ENCODE measurements around the gene GPR84. TPM values are rescaled to one million over a fixed set of nuclear protein-coding genes. Genes with fewer than 3 reads are reported as not detected.

GPR84 gene
- total and polyA plus RNA-seq, 12 donors: 0.15 to 2.9 (median 0.32) TPM; not detected in 7

DNA sequence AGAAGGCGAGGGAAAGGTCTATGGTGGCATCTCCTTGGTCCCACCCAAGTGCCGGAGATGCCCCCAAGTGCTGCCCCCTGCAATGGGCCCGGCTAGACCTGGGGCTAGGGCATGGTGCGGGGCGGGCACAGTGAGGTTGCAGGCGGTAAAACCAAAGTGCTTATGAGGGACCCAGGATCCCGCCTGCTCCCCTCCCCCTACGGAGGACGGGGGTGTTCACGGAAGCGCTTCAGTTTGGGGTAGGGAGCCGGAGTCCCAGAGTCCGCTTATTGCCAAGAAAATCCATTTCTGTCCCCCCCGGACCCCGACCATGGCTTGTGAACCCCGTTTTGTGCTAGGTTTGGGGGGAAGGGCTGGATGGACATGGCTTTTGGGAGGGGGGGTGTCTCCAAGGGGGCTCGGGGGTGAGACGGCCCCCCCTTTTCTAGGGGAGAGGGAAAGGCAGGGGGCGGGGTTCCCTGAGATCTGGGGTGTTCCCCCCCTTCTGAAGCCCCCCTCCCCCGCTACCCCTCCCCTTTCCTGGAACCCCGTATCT, 5.4 kb upstream of the GPR84 start:
- Histone ChIP-seq H3K36me3 (peaks cover 0 to 28% (median 0%) of the 10 kb centered on the region in 9 donors), H3K4me1 (peaks cover 16 to 74% (median 53%) of the 10 kb centered on the region in 9 donors), H3K27me3 (no peaks in the 10 kb centered on the region), H3K4me3 (peak overlapping the region; percentile 18 to 60 (median 48)), H3K9me3 (no peaks in the 10 kb centered on the region), H3K27ac (peak overlapping the region in 8 of 10 donors; percentile 62 to 86 (median 76))
- TF ChIP-seq CTCF (IDR thresholded peaks at IDR 0.05): no peak
- DNase-seq: no peak
- 30 to 37% methylated on average over 17 to 21 of the region's 21 CpGs for WGBS, 2 donors
- intact Hi-C loops (cut with DNase I): loop anchor here (2.0 to 10.0 kb wide), 10 partner anchors 42 to 365 kb away; partner anchors contain the start of genes CBX5 (in 2 of the 10), HNRNPA1 (in 2 of the 10), COPZ1 (in 1 of the 10) and HOXC8 (in 1 of the 10)
- ATAC-seq: peak in 7 of 8 donors; percentile 3 to 31 (median 11)

- 22 to 27% methylated on average over 39 to 40 of the region's 40 CpGs for WGBS, 2 donors
- peak overlapping the region in 8 of 10 donors; percentile 62 to 86 (median 76) for H3K27ac ChIP-seq
- peak overlapping the region; percentile 18 to 60 (median 48) for H3K4me3 ChIP-seq
- H3K36me3 ChIP-seq: peaks cover 0 to 25% (median 0%) of the 10 kb centered on the region in 9 donors
- peak; percentile 62 to 90 (median 83) for TF ChIP-seq CTCF (IDR thresholded peaks at IDR 0.05)
- DNase-seq (peak; percentile 91 to 93), ATAC-seq (peak; percentile 59 to 85 (median 71))
- H3K9me3 ChIP-seq: no peaks in the 10 kb centered on the region
- peaks cover 11 to 74% (median 47%) of the 10 kb centered on the region in 9 donors for H3K4me1 ChIP-seq
- no peaks in the 10 kb centered on the region for H3K27me3 ChIP-seq
- intact Hi-C loops (cut with DNase I): loop anchor here (2.0 to 10.0 kb wide), 9 partner anchors 42 to 152 kb away; partner anchors contain the start of genes CBX5 (in 2 of the 10), HNRNPA1 (in 2 of the 10) and COPZ1 (in 1 of the 10)
These were observed 4.7 kb upstream of the GPR84 start for GRCh38 chr12:54368709-54369596.

DNA sequence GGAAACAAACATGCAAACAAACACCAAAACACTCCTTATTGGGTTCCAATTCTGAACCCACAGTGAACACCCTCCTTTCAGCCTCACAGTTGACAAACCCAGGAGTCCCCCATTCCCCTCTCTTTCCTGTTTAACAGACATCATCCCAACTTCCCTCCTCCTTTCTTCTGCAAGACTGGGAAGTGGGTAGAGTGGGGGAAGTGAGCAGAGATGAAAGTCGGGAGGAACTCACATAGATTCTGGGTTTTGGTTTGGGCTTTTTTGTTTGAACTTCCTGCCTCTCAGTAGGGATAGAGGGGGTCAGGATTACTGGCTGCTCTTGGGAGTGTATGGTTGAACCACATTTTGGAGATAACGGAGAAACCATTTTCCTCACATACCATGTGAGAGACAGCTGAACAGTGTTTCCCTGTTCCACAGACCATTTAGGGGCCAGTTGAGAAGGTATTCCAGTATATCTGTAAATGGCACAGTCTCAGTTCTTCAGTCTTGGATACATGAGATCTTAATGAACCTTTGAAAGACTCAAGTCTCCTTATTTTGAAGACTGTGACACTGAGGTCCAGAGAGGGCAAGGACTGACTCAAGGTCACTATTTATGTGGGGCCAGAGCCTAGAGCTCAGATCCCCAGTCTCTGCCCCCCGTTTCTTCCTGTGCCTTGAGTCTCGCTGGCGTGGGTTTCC, 3.9 kb upstream of the GPR84 start:
- Histone ChIP-seq H3K27ac (peak overlapping the region in 8 of 10 donors; percentile 23 to 86 (median 74)), H3K4me1 (peaks cover 11 to 75% (median 43%) of the 10 kb centered on the region in 9 donors), H3K9me3 (no peaks in the 10 kb centered on the region), H3K36me3 (peaks cover 0 to 17% (median 0%) of the 10 kb centered on the region in 9 donors), H3K27me3 (no peaks in the 10 kb centered on the region), H3K4me3 (peak overlapping the region in 6 of 10 donors; percentile 42 to 60 (median 56))
- 22 to 30% methylated on average over 5 of the region's 5 CpGs for WGBS, 2 donors
- intact Hi-C loops (cut with DNase I): loop anchor here (2.0 to 10.0 kb wide), 9 partner anchors 41 to 151 kb away; partner anchors contain the start of genes CBX5 (in 2 of the 10), HNRNPA1 (in 2 of the 10) and COPZ1 (in 1 of the 10)
- DNase-seq (no peak), ATAC-seq (no peak)
- TF ChIP-seq CTCF (IDR thresholded peaks at IDR 0.05): no peak
